GM23338 (cell line): ENCODE data around the gene BAMBI. TPM values are rescaled to one million over a fixed set of nuclear protein-coding genes. Genes with fewer than 3 reads are reported as not detected.

Experiments used
- ATAC-seq: fragments of 200-7000 bp; cut with Tn5 transposase; 3 replicates; pipeline ENCODE4 v1.9.1; 2020
- DNase-seq: peaks from one replicate; pipeline ENCODE4 v3.0.0-alpha.2; 2015; ENCODE audit warnings: low spot score
- H2AFZ ChIP-seq: fragments of 200-600 bp; sonication (generic); 2 replicates; pipeline ENCODE4 v1.8.0; 2016; ENCODE audit warnings: antibody characterized with exemption, mild to moderate bottlenecking, moderate library complexity
- H3F3A ChIP-seq: fragments of 200-600 bp; sonication (generic); replicated peaks from 2 replicates; pipeline ENCODE4 v1.8.0; 2017; ENCODE audit warnings: antibody characterized with exemption, mixed run types, low read depth
- H3K27ac ChIP-seq: fragments of 200-600 bp; sonication (generic); 2 replicates; pipeline ENCODE4 v1.6.1; 2016; ENCODE audit warnings: low read depth
- H3K27me3 ChIP-seq: fragments of 200-600 bp; sonication (generic); 2 replicates; pipeline ENCODE4 v1.8.0; 2016; ENCODE audit warnings: mild to moderate bottlenecking, mixed run types, moderate library complexity; ENCODE audit not compliant: insufficient read depth
- H3K36me3 ChIP-seq: fragments of 200-600 bp; sonication (generic); 2 replicates; pipeline ENCODE4 v1.8.0; 2016; ENCODE audit warnings: mild to moderate bottlenecking; ENCODE audit not compliant: insufficient read depth
- H3K4me1 ChIP-seq: fragments of 200-600 bp; sonication (generic); 2 replicates; pipeline ENCODE4 v1.8.0; 2016; ENCODE audit warnings: mild to moderate bottlenecking, moderate library complexity; ENCODE audit not compliant: insufficient read depth
- H3K4me2 ChIP-seq: fragments of 200-600 bp; sonication (generic); 2 replicates; pipeline ENCODE4 v1.7.1; 2017; ENCODE audit warnings: mixed run types
- H3K4me3 ChIP-seq: fragments of 200-600 bp; sonication (generic); 2 replicates; pipeline ENCODE4 v1.6.1; 2016; ENCODE audit warnings: mixed run types
- H3K79me2 ChIP-seq: fragments of 200-600 bp; sonication (generic); replicated peaks from 2 replicates; pipeline ENCODE4 v1.8.0; 2017; ENCODE audit warnings: mild to moderate bottlenecking; ENCODE audit not compliant: insufficient read depth
- H3K9me2 ChIP-seq: fragments of 200-600 bp; sonication (generic); 2 replicates; pipeline ENCODE4 v1.8.0; 2017; ENCODE audit not compliant: insufficient read depth
- H4K20me1 ChIP-seq: fragments of 200-600 bp; sonication (generic); replicated peaks from 2 replicates; pipeline ENCODE4 v1.8.0; 2017; ENCODE audit warnings: mild to moderate bottlenecking; ENCODE audit not compliant: insufficient read depth
- H3K27ac Mint-ChIP-seq: 2 replicates; pipeline ENCODE4 v1.8.0; 2020; ENCODE audit warnings: inconsistent platforms, mild to moderate bottlenecking, moderate library complexity, mixed read lengths
- H3K27me3 Mint-ChIP-seq: 3 replicates; pipeline ENCODE4 v1.8.0; 2022; ENCODE audit warnings: low read depth, mild to moderate bottlenecking, moderate library complexity, mixed read lengths, inconsistent platforms; ENCODE audit not compliant: insufficient read depth, poor library complexity
- H3K36me3 Mint-ChIP-seq: 3 replicates; pipeline ENCODE4 v1.8.0; 2021; ENCODE audit warnings: low read depth, mild to moderate bottlenecking, inconsistent platforms, moderate library complexity, mixed read lengths
- H3K4me1 Mint-ChIP-seq: 3 replicates; pipeline ENCODE4 v1.8.0; 2020; ENCODE audit warnings: mild to moderate bottlenecking, inconsistent platforms, mixed read lengths
- H3K4me3 Mint-ChIP-seq: 3 replicates; pipeline ENCODE4 v1.8.0; 2021; ENCODE audit warnings: moderate library complexity, mild to moderate bottlenecking, inconsistent platforms, mixed read lengths
- H3K9me3 Mint-ChIP-seq: 3 replicates; pipeline ENCODE4 v1.8.0; 2020; ENCODE audit warnings: moderate library complexity, mild to moderate bottlenecking, inconsistent platforms, mixed read lengths
- CTCF ChIP-seq, 2 experiments: fragments of 200-600 bp in 1 of 2; sonication (generic) in 1 of 2; conservative IDR thresholded peaks; 2 replicates each; pipeline versions ENCODE4 v1.5.1 to v1.6.1; 2016 to 2017; ENCODE audit warnings: antibody characterized with exemption in 2 of 2, low read depth in 2 of 2, mild to moderate bottlenecking in 2 of 2, moderate library complexity in 1 of 2
- ZNF462 ChIP-seq: fragments of 250-450 bp; sonication (Bioruptor Pico); IDR thresholded peaks from 2 replicates; pipeline ENCODE4 v1.5.0; 2020; ENCODE audit warnings: mild to moderate bottlenecking, moderate library complexity
- polyA plus RNA-seq: library from polyadenylated mRNA; unstranded; fragments of >200 nt; fragmentation: Nextera tagmentation; extraction: Ambion mirVana; gene quantifications from 2 replicates; pipeline ENCODE4 v1.2.1, GENCODE V29; 2016
- total RNA-seq: library from RNA; depleted of rRNA; stranded (reverse); fragments of >200 nt; shearing (Covaris generic); gene quantifications from 2 replicates; pipeline ENCODE4 v1.2.3, GENCODE V29; 2014

Gene BAMBI
- total and polyA plus RNA-seq, 2 experiments from 2014 or later = 20.1 to 37.5 TPM

GRCh38 chr10:28661035-28661434 is 16.3 kb upstream of the BAMBI start (continued):
- TF ChIP-seq ZNF462 = no peak

- TF ChIP-seq CTCF (conservative IDR thresholded peaks at IDR 0.05; ENCODE audit: low read depth in 2 of 2) (peak; percentile 97 to 99), ZNF462 (no peak)
- Histone ChIP-seq H3K4me3 (no peak overlapping the region), H3K4me2 (no peak overlapping the region), H3K4me1 (no peaks in the 10 kb centered on the region), H3K79me2 (no peaks in the 10 kb centered on the region), H3K27me3 (peaks cover 25% of the 10 kb centered on the region), H3K36me3 (no peaks in the 10 kb centered on the region), H3K27ac (no peak overlapping the region), H4K20me1 (no peaks in the 10 kb centered on the region), H3F3A (no peaks in the 10 kb centered on the region), H2AFZ (no peak overlapping the region), H3K9me2 (no peaks in the 10 kb centered on the region)
- peaks cover 3% of the 10 kb centered on the region; the same call in 2 of the 3 replicates for H3K4me1 Mint-ChIP-seq
- DNase-seq (peak; percentile 91), ATAC-seq (peak; percentile 70)
- no peak overlapping the region for H3K27ac Mint-ChIP-seq
- H3K4me3 Mint-ChIP-seq = no peak overlapping the region
- H3K27me3 Mint-ChIP-seq = peaks cover 16% of the 10 kb centered on the region
- H3K36me3 Mint-ChIP-seq = no peaks in the 10 kb centered on the region
- H3K9me3 Mint-ChIP-seq = no peaks in the 10 kb centered on the region
Measured at GRCh38 chr10:28663576-28664368, 13.5 kb upstream of the BAMBI start.
